K562 (cell line): ENCODE results near the gene APC2. TPM values are rescaled to one million over a fixed set of nuclear protein-coding genes. Genes with fewer than 3 reads are reported as not detected.

Experiments used
- ATF7 ChIP-seq: fragments of 450-650 bp; IDR thresholded peaks from 2 replicates; pipeline ENCODE4 v1.7.1; 2014; ENCODE audit warnings: mild to moderate bottlenecking, moderate library complexity
- GABPA ChIP-seq: fragments of 200-800 bp; sonication (Bioruptor generic); conservative IDR thresholded peaks from 2 replicates; pipeline ENCODE4 v1.6.1; 2016; ENCODE audit warnings: low read depth, missing genetic modification characterization, missing compliant biosample characterization
- KDM4B ChIP-seq, 2 experiments: fragments of 450-650 bp in 1 of 2; sonication (generic) in 1 of 2; IDR thresholded peaks; 2 replicates each; pipeline ENCODE4 v1.6.1; 2016 to 2017; ENCODE audit warnings: borderline replicate concordance in 2 of 2, antibody characterized with exemption in 1 of 2, low read depth in 1 of 2, mild to moderate bottlenecking in 1 of 2
- KLF16 ChIP-seq: IDR thresholded peaks from 2 replicates; pipeline ENCODE4 v1.6.1; 2016; ENCODE audit warnings: antibody characterized with exemption
- RBBP5 ChIP-seq: fragments of 200-600 bp; sonication (generic); IDR thresholded peaks from 2 replicates; pipeline ENCODE4 v1.6.1; 2012; ENCODE audit warnings: borderline replicate concordance, mild to moderate bottlenecking, low read length, control low read depth, inconsistent platforms; ENCODE audit not compliant: insufficient read depth, poor library complexity, severe bottlenecking
- RNF219 ChIP-seq: fragments of 250-450 bp; sonication (Bioruptor Pico); IDR thresholded peaks from 2 replicates; pipeline ENCODE4 v1.5.0; 2022; ENCODE audit warnings: mild to moderate bottlenecking
- STAT6 ChIP-seq: sonication (generic); formaldehyde crosslinking; IDR thresholded peaks from 2 replicates; pipeline ENCODE4 v1.8.1; 2023; ENCODE audit warnings: mild to moderate bottlenecking, missing genetic modification reagents
- USF1 ChIP-seq: sonication (generic); formaldehyde crosslinking; IDR thresholded peaks from 2 replicates; pipeline ENCODE4 v1.9.0; 2022; ENCODE audit warnings: mild to moderate bottlenecking, missing genetic modification reagents
- VEZF1 ChIP-seq: fragments of 200-800 bp; sonication (Bioruptor generic); IDR thresholded peaks from 2 replicates; pipeline ENCODE4 v1.6.1; 2017; ENCODE audit warnings: missing genetic modification characterization, missing compliant biosample characterization
- ZNF121 ChIP-seq: sonication (generic); formaldehyde crosslinking; conservative IDR thresholded peaks from 2 replicates; pipeline ENCODE4 v1.8.0; 2022; ENCODE audit warnings: missing genetic modification reagents
- polyA plus RNA-seq, 8 experiments: library from polyadenylated mRNA; depleted of rRNA in 4 of 8; stranded (reverse) in 5 of 8; unstranded in 3 of 8; fragments of >200 nt; fragmentation: Nextera tagmentation in 2 of 8; fragmentation: Illumina TruSeq in 1 of 8; extraction: Ambion mirVana in 2 of 8; extraction: Trizol in 1 of 8; gene quantifications; 2 replicates each; pipeline versions ENCODE4 v1.2.1 to v1.2.3, GENCODE V29; 2011 to 2014; ENCODE audit warnings: inconsistent platforms in 1 of 8, missing spikeins in 1 of 8
- total RNA-seq, 7 experiments: library from RNA; depleted of rRNA in 6 of 7; stranded (reverse); fragments of >200 nt in 6 of 7; fragmentation: Illumina TruSeq in 2 of 7; extraction: Trizol in 2 of 7; gene quantifications; 2 replicates each; pipeline versions ENCODE4 v1.2.1 to v1.2.3, GENCODE V29; 2011 to 2021; ENCODE audit warnings: low replicate concordance in 1 of 7

Gene APC2
- total and polyA plus RNA-seq, 9 of the 15 experiments (the other 6 are each of a cell fraction or from before 2014, with no cell fraction given), result 0.01 to 0.40 (median 0.05) TPM; not detected in 3

- TF ChIP-seq KDM4B (IDR thresholded peaks at IDR 0.05; ENCODE audit: borderline replicate concordance in 2 of 2, low read depth in 1 of 2) (0 out of 4 replicates have a peak, but pooled peaks of 1 of the 2 experiments have one; percentile 52), STAT6 (CRISPR knock-in tag) (no peak; the same call in 1 of the 2 replicates), ZNF121 (no peak), ATF7 (peak; percentile 85), GABPA (tag) (0 out of 2 replicates have a peak, but pooled peaks have one; percentile 32), RBBP5 (peak; percentile 64), KLF16 (no peak), USF1 (CRISPR knock-in tag) (peak; percentile 69), VEZF1 (CRISPR knock-in tag) (peak; percentile 94), RNF219 (CRISPR knock-in tag) (no peak)
These were observed 58.0 kb downstream of the APC2 start (continued) for GRCh38 chr19:1507763-1508506.
